GM12864 (cell line): ENCODE results near the gene KMT5B.
"Not testable (repeated sequence)": the region's sequence is repeated elsewhere in the genome, so short reads cannot be mapped to it uniquely, and the experiment has no call there.

Experiments
- DNase-seq: peaks from one replicate; pipeline ENCODE4 v3.0.0-alpha.2; 2011; ENCODE audit warnings: low read depth
- H3K4me3 ChIP-seq: 2 replicates; pipeline ENCODE4 v1.5.1; 2011; ENCODE audit warnings: mild to moderate bottlenecking, low read depth, low read length, control low read depth
- CTCF ChIP-seq: IDR thresholded peaks from 2 replicates; pipeline ENCODE4 v1.5.1; 2011; ENCODE audit warnings: low read depth, mild to moderate bottlenecking, moderate library complexity, low read length, control low read depth, inconsistent platforms; ENCODE audit errors: missing control alignments

The KMT5B gene

DNA sequence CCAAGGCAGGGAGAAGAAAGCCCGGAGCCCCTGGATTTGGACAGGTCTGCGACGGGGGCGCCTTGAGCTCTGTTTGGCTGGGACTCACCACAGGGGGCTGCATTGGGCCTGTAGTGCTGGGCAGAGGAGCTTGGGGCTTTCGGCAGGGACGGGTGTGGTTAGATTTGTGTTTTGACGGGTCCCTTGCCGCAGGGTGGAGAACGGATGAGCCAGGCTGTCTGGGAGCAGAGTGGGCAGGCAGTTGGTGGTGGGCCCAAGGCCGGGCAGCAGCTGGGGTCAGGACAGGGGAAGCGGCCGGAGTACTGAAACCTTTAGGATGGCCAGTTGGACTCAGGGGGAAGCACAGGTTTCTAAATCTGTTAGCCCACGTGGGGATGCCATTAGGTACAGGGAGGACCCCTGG lies 45.3 kb upstream of the KMT5B start:
- no peak for DNase-seq
- no peak overlapping the region for H3K4me3 ChIP-seq

DNA sequence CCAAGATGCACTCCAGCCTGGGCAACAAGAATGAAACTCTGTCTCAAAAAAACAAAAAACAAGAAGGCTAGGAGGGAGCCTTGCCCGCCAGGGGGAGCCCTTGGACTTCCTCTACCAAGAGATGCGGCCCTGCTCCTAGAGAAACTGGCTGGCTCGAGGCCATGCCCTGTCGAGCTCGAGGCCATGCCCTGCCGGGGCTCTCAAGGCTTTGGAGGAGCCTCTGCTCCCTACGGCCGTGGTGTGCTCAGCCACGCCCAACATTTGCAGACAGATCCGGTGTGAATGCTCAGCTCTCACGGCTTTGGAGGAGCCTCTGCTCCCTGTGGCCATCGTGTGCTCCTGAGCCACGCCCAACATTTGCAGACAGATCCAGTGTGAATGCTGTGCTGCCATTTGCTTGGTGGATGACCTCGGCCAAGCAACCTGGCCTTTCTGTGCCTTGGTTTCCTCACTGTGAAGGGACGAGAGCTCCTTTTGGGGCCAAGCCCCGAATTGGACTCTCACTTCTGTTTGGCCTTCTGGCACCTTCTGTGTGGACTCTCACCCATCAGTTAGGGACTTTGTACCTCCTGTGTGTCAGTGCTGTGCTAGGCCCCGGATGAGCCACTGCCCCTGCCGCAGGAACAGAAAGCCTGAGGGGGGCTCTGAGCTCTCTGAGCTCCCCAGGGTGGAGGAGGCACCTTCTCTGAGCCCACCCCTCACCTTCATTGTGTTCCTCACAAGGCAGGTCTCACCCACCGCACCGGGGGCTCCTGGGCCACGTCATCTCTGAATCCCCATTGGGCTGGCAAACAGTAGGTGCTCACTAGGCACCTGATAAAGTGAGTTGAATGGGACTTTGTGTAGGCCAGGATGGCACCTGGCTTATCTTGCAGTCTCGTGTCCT lies 44.6 kb upstream of the KMT5B start:
- TF ChIP-seq CTCF = peak; percentile 83
- no peak overlapping the region for H3K4me3 ChIP-seq
- peak; percentile 78 for DNase-seq

More for the DNA sequence above, 45.3 kb upstream of the KMT5B start:
- no peak for TF ChIP-seq CTCF

DNA sequence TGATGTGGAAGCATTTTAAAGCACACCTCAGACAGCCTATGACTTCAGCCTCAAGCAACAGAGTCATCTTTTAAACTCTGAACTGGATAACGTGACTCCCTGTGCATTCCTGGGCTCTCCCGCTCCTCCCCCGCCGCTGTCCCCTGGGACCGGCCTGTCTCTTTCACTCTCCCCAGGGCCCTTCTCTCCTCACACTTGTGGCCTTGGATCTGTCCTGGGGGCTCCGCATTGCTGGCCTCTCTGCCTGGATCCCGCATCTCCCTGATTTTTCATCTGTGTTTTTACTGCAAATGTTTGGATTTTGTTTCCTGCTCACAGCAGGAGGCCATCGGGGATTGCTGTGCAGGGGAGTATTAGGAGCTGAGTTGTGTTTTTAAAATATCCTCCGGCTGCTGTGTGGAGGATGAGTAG lies 43.2 kb upstream of the KMT5B start:
- H3K4me3 ChIP-seq = no peak overlapping the region
- TF ChIP-seq CTCF = no peak
- DNase-seq = no peak

GRCh38 chr11:68255526-68255925 lies 42.4 kb upstream of the KMT5B start:
- no peak overlapping the region for H3K4me3 ChIP-seq
- DNase-seq = no peak
- TF ChIP-seq CTCF = no peak

GRCh38 chr11:68254421-68254820 lies 41.3 kb upstream of the KMT5B start:
- H3K4me3 ChIP-seq = no peak overlapping the region
- no peak for DNase-seq
- TF ChIP-seq CTCF = no peak

DNA sequence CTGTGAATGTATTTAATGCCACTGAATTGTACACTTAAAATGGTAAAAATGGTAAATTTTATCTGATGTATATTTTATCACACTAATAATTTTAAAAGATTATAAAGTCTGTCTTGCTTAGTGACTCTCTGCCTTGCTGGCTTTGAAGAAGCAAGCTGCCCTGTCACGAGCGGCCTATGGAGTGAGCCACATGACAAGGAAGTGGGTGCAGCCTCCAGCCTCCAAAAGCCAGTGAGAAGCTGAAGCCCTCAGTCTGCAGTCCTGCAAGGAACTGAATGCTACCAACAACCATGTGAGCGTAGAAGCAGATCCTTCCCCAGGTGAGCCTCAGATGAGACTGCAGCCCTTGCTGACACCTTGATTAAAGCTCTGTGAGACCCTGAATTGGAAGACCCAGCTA lies 38.7 kb upstream of the KMT5B start:
- no peak overlapping the region for H3K4me3 ChIP-seq
- DNase-seq = no peak
- TF ChIP-seq CTCF = no peak

DNA sequence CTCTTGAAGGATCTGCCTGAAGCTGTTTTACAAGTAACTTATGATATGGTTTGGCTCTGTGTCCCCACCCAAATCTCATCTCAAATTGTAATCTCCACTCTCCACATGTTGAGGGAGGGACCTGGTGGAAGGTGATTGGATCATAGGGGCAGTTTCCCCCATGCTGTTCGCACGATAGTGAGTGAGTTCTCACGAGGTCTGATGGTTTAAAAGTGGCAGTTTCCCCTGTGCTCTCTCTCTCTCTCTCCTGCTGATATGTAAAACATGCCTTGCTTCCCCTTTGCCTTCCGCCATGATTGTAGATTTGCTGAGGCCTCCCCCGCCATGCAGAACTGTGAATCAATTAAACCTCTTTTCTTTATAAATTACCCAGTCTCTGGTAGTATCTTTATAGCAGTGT lies 31.8 kb upstream of the KMT5B start:
- DNase-seq, H3K4me3 ChIP-seq: not testable (repeated sequence)

GRCh38 chr11:68243847-68244246 lies 30.8 kb upstream of the KMT5B start:
- DNase-seq, H3K4me3 ChIP-seq: not testable (repeated sequence)
